Loucy (cell line): ENCODE measurements around the gene NAA50.

Experiments
- H2AFZ ChIP-seq: fragments of 200-600 bp; sonication (generic); 2 replicates; pipeline ENCODE4 v1.6.0; 2016; ENCODE audit warnings: antibody characterized with exemption, mild to moderate bottlenecking, low read length, moderate library complexity
- H3F3A ChIP-seq: fragments of 200-600 bp; 2 replicates; pipeline ENCODE4 v1.6.0; 2016; ENCODE audit warnings: antibody characterized with exemption, low read depth, mild to moderate bottlenecking
- H3K27me3 ChIP-seq: fragments of 200-600 bp; sonication (generic); 2 replicates; pipeline ENCODE4 v1.6.1; 2014; ENCODE audit warnings: low read length, mild to moderate bottlenecking; ENCODE audit not compliant: insufficient read depth, poor library complexity, severe bottlenecking
- H3K36me3 ChIP-seq: fragments of 200-600 bp; sonication (generic); 2 replicates; pipeline ENCODE4 v1.6.1; 2016; ENCODE audit warnings: low read length; ENCODE audit not compliant: insufficient read depth
- H3K4me1 ChIP-seq: fragments of 200-600 bp; sonication (generic); 2 replicates; pipeline ENCODE4 v1.5.1; 2014; ENCODE audit warnings: low read length, mild to moderate bottlenecking; ENCODE audit not compliant: insufficient read depth, poor library complexity, severe bottlenecking
- H3K4me2 ChIP-seq: fragments of 200-600 bp; sonication (generic); 2 replicates; pipeline ENCODE4 v1.6.0; 2014; ENCODE audit warnings: antibody characterized with exemption, low read length, low read depth, mild to moderate bottlenecking; ENCODE audit not compliant: poor library complexity, severe bottlenecking
- H3K4me3 ChIP-seq: fragments of 200-600 bp; sonication (generic); 2 replicates; pipeline ENCODE4 v1.5.1; 2014; ENCODE audit warnings: low read length, mild to moderate bottlenecking, mixed read lengths; ENCODE audit not compliant: poor library complexity, severe bottlenecking
- H3K79me2 ChIP-seq: fragments of 200-600 bp; sonication (generic); 2 replicates; pipeline ENCODE4 v1.6.1; 2014; ENCODE audit warnings: low read length; ENCODE audit not compliant: insufficient read depth
- H3K9ac ChIP-seq: fragments of 200-600 bp; sonication (generic); 2 replicates; pipeline ENCODE4 v1.6.0; 2014; ENCODE audit warnings: mild to moderate bottlenecking, low read depth, low read length, moderate library complexity; ENCODE audit not compliant: poor library complexity, severe bottlenecking
- H3K9me2 ChIP-seq: fragments of 200-600 bp; sonication (generic); replicated peaks from 2 replicates; pipeline ENCODE4 v1.6.1; 2016; ENCODE audit warnings: low read depth, low read length, mixed read lengths
- H3K9me3 ChIP-seq: fragments of 200-600 bp; sonication (generic); 2 replicates; pipeline ENCODE4 v1.6.1; 2014; ENCODE audit warnings: mild to moderate bottlenecking, antibody characterized with exemption, low read length, low read depth; ENCODE audit not compliant: insufficient read depth
- H4K20me1 ChIP-seq: fragments of 200-600 bp; sonication (generic); 2 replicates; pipeline ENCODE4 v1.6.0; 2014; ENCODE audit warnings: antibody characterized with exemption, low read length, mild to moderate bottlenecking; ENCODE audit not compliant: insufficient read depth, poor library complexity, severe bottlenecking
- EZH2phosphoT487 ChIP-seq: fragments of 200-600 bp; IDR thresholded peaks from 2 replicates; pipeline ENCODE4 v1.6.1; 2018; ENCODE audit warnings: antibody characterized with exemption, mild to moderate bottlenecking, moderate library complexity, borderline replicate concordance
- TF ChIP-seq, protein P1 (sequence below): fragments of 200-600 bp; sonication (generic); conservative IDR thresholded peaks from 2 replicates; pipeline ENCODE4 v1.5.1; 2014; ENCODE audit warnings: mild to moderate bottlenecking, antibody characterized with exemption, low read length

NAA50 gene

GRCh38 chr3:113744941-113745755 lies 901 bp downstream of the NAA50 start:
- peak overlapping the region; percentile 96 for H3K4me3 ChIP-seq
- H3K27me3 ChIP-seq = no peaks in the 10 kb centered on the region
- no peaks in the 10 kb centered on the region for H3K36me3 ChIP-seq
- peak overlapping the region; percentile 84 for H3K4me2 ChIP-seq
- H3K4me1 ChIP-seq = peaks cover 69% of the 10 kb centered on the region
- H3K79me2 ChIP-seq = peaks cover 76% of the 10 kb centered on the region
- no peaks in the 10 kb centered on the region for H3F3A ChIP-seq
- H3K9ac ChIP-seq = peak overlapping the region; percentile 99
- peak overlapping the region; percentile 99 for H2AFZ ChIP-seq
- no peaks in the 10 kb centered on the region for H3K9me3 ChIP-seq
- H4K20me1 ChIP-seq = peaks cover 47% of the 10 kb centered on the region
- TF ChIP-seq, protein P1, sequence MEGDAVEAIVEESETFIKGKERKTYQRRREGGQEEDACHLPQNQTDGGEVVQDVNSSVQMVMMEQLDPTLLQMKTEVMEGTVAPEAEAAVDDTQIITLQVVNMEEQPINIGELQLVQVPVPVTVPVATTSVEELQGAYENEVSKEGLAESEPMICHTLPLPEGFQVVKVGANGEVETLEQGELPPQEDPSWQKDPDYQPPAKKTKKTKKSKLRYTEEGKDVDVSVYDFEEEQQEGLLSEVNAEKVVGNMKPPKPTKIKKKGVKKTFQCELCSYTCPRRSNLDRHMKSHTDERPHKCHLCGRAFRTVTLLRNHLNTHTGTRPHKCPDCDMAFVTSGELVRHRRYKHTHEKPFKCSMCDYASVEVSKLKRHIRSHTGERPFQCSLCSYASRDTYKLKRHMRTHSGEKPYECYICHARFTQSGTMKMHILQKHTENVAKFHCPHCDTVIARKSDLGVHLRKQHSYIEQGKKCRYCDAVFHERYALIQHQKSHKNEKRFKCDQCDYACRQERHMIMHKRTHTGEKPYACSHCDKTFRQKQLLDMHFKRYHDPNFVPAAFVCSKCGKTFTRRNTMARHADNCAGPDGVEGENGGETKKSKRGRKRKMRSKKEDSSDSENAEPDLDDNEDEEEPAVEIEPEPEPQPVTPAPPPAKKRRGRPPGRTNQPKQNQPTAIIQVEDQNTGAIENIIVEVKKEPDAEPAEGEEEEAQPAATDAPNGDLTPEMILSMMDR = peak; percentile 65
- TF ChIP-seq EZH2phosphoT487 = no peak
- no peaks in the 10 kb centered on the region for H3K9me2 ChIP-seq

DNA sequence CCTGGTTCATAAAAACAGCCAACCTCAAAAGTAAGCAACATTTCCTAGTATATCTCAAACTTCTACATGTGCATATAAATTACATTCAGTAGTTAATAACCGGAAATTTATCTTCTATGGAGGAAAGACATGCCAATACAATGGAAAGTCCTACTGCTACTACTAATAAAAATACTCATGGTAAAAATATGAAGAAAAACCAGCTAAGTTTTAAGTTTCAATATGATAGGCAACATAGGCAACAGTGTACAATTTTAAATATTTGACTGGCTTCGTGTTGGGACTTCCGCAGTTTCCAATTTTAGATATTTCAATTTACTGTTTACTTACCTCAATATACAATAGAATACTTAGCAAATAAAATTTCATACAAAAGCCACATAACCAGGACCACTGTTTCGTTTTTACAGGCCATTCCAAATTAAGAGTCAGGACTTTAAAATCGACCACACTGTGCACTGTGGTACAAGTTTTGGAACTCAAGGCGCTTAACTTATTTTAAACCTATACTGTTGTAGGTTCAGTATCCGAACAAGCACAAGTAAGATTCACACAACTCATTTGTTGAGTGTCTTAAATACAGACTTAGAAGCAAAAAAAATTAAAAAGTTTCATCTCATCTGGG lies 2.9 kb downstream of the NAA50 start:
- Histone ChIP-seq H3K4me2 (peak overlapping the region; percentile 84), H3K27me3 (no peaks in the 10 kb centered on the region), H3F3A (no peaks in the 10 kb centered on the region), H3K4me1 (peaks cover 77% of the 10 kb centered on the region), H3K4me3 (peak overlapping the region; percentile 96), H3K79me2 (peaks cover 91% of the 10 kb centered on the region), H4K20me1 (peaks cover 67% of the 10 kb centered on the region), H2AFZ (no peak overlapping the region), H3K36me3 (no peaks in the 10 kb centered on the region), H3K9me3 (no peaks in the 10 kb centered on the region), H3K9me2 (no peaks in the 10 kb centered on the region), H3K9ac (peak overlapping the region; percentile 99)
- TF ChIP-seq, protein P1 = no peak
- no peak for TF ChIP-seq EZH2phosphoT487

- Histone ChIP-seq H3K4me2 (peak overlapping the region; percentile 84), H4K20me1 (peaks cover 81% of the 10 kb centered on the region), H3K79me2 (peaks cover 94% of the 10 kb centered on the region), H3K9me2 (no peaks in the 10 kb centered on the region), H3K4me1 (peaks cover 75% of the 10 kb centered on the region), H3K27me3 (no peaks in the 10 kb centered on the region), H2AFZ (no peak overlapping the region), H3K9me3 (no peaks in the 10 kb centered on the region), H3K36me3 (no peaks in the 10 kb centered on the region), H3K4me3 (peak overlapping the region; percentile 96), H3F3A (no peaks in the 10 kb centered on the region; the same call in 1 of the 2 replicates), H3K9ac (peak overlapping the region; percentile 99)
- TF ChIP-seq, protein P1 = no peak
- TF ChIP-seq EZH2phosphoT487 = no peak
These were observed 4.4 kb downstream of the NAA50 start for GRCh38 chr3:113741620-113742019.
